ENCODE results near the gene DNMBP.
"Not testable (repeated sequence)": the region's sequence is repeated elsewhere in the genome, so short reads cannot be mapped to it uniquely, and the experiment has no call there.

DNMBP gene

DNA sequence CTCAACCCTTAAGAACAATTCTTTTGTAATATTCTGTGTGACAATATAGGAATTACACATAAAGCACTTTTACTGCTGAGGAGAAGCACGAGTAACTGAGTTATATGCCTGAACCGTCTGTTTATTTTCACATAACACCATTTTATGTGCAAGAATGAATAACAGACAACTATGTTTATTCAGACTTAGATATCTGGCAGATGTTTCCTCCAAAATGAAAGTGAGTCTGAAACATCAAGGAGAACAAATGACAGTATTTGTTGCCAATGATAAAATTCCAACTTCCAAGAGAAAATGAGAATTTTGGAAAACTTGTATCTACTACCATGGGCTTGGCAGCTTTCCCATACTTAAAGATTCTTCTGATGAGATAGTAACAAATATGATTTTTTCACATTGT, 51.4 kb downstream of the DNMBP start:
- DNase-seq (ENCODE audit: low read depth), result no peak

DNA sequence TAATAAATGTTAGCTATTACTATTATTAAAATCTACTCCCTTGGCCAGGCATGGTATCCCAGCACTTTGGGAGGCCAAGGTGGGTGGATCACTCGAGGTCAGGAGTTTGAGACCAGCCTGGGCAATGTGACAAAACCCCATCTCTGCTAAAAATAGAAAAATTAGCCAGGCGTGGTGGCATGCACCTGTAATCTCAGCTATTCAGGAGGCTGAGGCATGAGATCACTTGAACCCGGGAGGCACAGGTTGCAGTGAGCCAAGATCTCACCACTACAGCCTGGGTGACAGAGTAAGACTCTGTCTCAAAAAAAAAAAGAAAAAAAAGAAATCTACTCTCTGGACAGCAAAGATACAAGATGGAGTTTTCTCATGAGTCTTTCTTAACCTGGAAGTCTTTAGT, 56.2 kb downstream of the DNMBP start:
- DNase-seq (ENCODE audit: low read depth), result not testable (repeated sequence)

DNA sequence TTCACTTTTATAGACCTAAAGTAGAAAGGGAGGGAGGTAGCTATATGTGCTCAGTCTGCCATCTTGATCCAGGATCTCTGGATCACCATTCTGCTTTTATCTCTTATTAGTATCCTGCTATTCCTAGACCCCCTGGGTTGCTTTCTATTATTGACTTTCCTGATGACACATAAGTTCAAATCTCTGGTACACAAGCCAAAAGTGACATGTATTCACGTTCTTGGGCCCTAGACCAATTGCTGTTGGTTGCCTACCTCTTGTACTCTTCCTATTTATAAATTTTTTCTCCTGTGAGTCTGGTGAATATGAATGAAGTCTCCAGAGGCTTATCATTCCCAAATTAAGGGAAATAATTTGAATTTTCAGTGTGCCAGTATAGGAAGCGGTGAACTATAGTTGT, 56.9 kb downstream of the DNMBP start:
- DNase-seq (ENCODE audit: low read depth), result no peak

DNA sequence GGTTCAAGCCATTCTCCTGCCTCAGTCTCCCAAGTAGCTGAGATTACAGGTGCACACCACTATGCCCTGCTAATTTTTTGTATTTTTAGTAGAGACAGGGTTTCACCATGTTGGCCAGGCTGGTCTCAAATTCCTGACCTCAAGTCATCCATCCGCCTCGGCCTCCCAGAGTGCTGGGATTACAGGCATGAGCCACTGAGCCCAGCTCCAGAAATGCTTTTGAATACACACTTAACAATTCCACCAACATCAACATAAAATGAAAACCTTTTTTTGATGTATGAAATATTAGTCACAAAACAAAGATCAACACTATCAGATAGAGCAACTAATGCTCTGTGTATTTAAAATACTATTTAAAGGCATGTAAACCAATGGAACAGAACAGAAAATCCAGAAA, 63.7 kb downstream of the DNMBP start:
- DNase-seq (ENCODE audit: low read depth), result not testable (repeated sequence)

DNA sequence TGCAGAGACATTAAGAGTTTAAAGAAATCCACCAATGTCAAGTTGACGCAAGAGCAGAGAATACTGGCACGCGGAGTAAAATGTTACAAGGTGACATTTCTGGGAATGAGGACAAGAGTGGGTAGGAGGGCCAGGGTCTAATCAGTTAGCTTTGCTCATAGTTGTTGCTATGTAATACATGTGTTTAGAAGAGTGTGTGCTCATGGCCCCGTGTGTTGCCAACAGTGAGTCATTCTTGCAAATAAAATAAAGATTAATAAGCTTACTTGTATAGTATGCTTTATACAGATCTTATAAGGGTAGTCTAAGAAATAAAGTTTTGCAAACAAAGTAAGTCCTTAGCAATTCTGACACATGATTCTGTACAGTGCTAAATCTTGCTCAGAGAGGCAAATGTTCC, 64.5 kb downstream of the DNMBP start:
- DNase-seq (ENCODE audit: low read depth), result no peak

DNA sequence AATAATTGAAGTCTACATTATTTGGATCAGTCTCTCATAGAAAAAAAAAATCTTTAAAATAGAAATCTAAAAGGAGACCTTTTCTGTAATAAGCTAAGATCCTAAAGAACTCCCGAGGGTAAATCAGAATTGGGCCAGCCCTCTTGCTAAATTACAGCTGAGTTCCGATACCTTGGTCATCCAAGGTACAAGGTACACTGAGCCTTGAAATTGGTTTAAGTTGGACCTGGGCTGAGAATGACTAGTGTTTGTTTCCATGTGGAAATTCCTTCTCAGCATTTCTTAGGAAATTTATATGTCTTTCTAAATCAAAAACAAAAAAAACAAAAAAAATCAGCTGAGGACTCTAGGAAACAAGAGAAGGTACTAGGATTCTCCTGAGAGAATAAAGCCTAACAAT, 64.9 kb downstream of the DNMBP start:
- no peak for DNase-seq (ENCODE audit: low read depth)

DNA sequence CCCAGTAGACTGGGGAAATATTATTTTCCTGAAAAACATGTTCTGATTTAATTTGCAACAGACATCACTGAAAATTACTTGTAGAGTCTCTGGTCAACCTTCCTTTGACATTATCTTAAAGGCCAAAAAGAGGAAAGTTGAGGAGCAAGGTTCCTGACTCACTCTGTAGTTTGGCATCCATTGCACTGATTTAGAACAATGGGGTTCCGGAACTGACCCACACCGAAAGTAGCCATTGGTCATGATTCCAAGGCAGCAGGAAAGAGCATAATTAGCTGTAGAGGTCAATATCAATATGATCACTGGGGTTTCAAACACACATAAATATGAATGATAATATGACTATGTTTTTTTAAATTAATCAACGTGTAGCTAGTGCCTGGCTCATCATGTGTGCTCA, 65.8 kb downstream of the DNMBP start:
- no peak for DNase-seq (ENCODE audit: low read depth)

DNA sequence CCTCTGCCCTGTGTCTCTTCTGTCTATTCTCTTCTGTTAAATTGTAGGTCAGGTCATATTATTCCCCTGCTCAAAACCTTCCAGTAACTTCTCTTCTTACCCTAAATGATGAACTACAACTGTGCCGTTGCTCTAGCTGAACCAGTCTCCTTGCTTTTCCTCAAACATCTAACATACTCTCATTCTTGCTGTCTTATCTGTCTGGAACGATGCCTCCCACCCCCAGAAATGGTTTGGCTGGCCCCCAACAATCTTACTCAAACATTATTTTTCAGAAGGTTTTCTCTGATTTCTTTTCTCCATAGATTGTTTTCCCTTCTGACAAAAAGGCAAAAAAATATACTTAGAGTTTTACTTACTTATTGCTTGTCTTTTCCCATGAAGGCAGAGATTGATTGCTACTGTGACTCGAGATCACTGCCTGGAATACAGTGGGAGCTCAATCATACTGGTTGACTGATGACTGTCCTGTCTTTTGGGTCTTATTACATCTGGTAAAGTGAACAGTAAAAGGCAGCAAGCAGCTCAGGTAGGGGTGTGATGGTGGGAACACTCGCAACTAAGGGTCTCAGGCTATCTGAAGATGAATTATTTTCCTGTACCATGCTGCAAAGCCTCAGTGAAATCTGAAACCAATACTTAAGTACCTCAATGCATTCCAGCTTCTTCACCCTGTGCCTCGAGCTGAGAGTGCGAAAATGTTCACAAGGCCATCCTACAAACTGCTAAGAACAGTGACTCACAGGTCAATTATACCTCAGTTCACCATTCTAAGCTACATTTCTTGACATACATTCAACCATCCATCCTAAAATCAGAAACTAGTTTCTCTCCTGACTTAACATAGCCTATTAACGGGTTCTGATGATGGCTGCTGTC, 67.6 kb downstream of the DNMBP start:
- DNase-seq (ENCODE audit: low read depth), result no peak

DNA sequence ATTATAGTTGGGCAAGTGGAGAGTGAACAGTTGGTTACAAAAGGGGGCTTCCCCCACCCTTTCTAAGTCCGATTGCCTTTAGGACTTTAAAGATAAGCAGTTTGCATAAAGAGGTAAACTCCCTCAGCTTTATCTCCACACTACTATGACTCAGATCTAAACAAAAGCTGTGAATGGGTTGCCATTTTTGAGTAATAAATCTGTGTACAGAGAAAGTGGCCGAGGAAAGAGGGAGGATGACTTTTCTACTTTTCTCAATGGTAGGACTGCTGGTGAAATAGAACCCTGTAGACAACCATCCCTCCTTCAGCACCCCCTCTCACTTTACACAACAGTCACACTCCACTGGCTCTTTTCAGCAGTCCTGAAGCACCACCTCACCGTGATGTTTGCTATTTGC, 71.2 kb downstream of the DNMBP start:
- no peak for DNase-seq (ENCODE audit: low read depth)

DNA sequence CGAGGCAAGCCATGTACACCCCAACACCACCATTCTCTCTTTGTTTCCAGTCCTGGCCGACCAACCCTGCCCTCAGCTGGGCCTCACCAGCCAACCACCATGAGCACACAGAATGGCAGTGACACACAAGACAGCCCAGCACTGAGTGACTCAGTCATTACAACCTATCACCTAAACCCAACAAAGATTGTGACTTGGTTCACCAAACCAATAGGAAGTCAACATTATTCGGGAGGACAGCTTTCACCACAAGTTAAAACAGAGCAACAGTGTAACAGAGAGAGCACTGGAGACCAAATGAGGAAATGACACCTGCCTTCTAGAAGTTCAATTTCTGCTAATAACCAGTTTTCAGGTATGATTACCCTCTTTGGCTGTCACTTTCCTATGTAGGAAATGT, 72.1 kb downstream of the DNMBP start:
- no peak for DNase-seq (ENCODE audit: low read depth)

DNA sequence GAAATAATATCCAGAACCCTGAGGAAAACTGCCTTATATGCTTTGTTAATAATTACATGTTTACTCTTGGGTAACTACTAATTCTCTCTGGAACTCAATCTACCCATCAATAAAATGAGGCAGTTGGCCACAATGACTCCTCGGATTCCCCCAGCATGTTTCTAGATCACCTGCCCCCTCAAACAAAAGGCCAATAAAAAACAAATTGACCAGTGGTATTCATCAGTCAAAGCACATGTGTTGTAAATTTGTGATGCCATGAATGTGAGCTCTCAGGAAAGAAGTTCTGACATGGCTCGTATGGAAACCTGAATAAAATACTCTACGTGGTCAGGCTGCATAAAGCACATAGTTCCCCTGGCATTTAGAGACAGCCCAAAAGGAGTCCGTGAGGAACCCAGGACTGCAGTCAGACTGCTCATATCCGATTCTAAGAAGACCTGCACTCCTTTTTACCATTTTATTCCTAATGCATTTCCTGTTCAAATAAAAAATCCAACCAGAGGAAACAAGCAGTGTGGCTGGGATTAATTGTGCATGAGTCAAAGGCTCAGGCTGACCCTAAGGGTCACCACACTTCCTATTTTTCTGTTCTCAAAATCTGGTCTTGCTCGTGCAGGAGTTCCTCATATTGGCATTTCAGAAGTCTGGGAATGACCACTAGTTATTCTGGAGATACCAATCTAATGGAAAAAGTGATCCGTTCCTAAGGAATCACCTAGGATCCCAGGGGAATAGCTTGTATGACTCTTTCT, 77.4 kb downstream of the DNMBP start:
- not testable (repeated sequence) for DNase-seq (ENCODE audit: low read depth)

DNA sequence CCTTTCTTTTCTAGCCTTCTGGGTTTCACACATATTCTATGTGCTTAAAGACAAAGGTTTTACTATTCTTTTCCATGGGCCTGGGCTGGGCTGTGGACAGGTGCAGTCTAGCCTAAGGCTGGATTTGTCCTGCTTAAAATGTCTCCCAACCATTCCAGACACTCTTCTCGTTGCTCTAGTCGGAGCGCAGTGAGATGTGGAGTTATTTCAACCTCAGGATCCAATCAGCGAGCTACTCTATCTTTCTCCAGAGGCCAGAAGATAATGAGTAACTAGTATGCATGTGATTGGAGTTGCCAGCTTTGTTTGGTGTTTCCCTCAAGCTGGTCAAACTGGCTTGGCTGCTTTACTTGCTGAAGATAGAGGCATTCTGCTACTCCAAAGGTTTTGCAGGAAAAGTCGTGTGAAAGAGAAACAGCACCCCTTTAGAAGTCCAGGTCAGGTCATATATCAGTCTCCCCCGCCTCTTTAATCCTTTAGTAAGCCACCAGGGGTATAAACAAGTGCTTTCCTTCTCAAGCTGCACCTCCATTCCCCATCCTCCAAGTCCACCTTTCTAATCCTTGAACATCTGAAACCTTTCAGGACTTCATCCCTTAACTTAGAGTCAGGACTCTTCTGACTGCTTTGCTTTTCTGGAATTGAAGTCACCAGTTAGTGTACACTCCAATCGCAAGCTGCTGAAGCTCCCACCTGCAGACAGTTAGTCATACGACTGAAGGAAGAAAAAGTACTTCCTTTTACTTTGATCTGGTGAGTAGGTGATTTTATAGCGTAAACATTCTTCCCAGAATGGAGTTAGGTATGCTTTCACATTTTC, 78.8 kb downstream of the DNMBP start:
- no peak for DNase-seq (ENCODE audit: low read depth)

DNA sequence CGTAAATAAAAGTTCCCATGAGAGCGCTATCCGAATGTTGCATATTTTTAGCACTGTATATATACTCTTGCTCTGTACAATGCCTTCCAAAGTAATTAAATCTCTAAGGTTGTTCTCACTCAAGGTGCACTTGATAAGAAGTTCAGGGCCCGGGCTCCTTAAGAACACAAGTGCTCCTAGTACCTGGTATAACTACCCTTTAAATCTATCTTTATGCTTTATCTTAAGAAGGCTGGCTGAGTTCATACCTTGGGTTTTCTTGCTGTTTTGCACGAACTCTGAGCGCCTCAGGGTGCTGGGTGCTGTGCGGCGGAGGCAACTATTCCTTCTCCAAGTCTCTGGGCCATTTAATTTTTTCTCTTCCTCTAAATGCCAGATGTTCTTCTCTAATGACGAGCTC, 80.4 kb downstream of the DNMBP start:
- DNase-seq (ENCODE audit: low read depth), result no peak

DNA sequence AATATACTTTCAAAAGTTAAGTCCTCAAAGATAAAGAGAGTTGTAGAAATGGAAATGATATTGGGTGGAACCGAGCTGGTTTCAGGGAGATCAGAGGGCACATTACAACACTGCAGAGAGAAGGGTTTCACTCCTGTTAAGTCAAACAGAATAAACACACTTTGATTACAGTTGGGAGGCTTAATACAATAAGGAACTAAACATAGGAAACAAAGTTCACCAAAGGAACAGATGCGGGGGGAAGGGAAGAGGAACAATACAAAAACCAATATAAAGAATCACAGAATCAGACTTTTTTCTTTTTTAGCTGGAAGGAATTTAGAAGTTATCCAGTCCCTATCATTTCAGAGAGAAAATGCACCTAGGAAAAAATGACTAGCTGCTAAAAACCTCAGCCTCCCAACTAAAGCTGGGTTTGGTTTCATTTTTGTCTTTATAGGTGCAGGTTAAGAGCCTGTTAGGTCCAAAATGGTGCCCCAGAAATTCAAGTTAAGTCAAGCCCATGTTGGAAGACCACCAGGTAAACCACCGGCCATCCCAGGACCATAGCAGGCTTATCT, 81.9 kb downstream of the DNMBP start:
- no peak for DNase-seq (ENCODE audit: low read depth)

DNA sequence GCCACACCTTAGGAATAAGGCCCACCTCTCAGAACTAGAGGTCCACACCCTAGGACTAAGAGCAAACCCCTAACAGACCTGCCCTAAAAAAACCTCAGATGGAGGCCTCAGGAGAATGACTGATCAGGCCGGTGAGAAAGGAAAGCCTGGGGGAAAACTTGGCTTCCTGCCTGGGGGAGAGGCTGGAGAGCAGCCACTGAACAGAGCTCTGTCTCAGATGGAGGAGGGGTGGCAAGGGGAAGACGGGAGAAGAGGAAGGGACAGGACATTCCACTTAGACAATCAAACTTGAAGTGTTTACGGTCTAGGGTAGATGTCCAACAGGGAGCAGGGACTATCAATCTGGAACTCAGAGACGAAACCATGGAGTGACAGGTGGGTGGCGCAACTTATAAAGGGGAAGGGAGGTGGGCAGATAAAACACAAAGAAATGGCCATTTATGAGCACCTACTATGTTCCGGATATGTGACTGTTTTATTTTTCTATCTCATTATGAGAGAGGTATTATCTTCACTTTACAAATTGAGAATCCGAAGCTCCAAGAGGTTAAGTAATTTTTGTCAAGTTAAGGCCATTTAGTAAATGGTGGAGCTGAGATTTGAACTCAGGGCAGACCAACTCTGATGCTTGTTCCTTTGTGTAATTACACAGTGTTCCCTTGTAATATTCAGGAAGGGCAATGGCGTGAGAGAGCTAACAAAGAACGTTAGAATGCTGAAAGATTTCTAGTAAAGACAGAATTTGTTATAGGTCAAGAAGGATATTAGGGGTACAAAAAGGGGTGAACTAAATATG, 82.6 kb downstream of the DNMBP start:
- no peak for DNase-seq (ENCODE audit: low read depth)

DNA sequence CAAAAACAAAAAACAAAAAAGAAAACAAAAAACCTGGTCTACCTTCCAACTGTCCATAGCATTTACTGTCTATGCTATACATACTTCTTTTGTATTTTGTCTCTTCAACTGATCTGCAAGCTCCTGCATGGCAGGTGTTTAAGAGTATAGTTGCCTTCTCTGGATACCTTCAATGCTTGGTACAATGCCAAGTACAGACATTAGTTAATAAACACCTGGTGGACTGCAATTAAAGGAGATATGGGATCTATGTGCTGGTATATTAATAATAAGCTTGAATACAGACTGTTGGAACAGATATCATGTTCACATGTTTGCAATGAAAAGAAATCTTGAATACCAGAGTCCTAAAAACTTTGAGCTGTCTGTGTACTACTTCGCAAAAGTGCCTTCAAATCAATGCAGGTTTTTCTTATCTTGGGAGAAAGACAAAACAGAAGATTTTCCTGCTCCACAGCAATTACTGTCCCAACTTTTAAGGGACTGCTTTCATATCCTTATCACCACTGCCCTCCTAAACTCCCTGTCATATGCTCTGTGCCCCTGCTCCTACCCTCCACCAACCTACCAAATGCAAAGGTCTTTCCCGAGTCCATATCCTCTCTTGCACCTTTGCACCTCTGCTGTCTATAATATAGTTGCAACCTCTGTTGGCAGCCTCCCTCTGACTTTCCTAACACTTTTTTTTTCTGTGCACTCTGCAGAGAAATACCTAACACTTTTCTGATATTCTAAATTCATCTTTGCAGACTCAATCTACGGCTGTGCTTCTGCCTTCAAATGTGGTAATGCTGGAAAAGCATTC, 85.1 kb downstream of the DNMBP start:
- DNase-seq (ENCODE audit: low read depth), result no peak

DNA sequence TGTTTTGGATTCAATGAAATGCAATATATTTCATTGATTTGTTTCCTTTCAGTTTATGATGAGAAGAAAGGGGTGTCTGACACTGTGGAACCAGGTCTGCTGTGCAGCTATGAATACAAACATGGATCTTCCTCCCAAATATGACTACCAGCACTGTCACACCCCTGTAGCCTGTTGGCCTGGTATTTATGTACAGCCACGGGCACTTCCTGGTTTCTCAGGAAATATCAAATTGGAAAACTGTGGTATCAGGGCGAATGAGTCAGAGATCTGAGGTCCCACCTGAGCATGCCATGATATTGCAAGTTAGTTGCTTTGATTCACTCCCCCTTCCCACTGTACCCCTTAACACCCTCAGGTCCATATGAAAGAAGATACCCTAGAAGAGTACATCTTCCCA, 87.8 kb downstream of the DNMBP start:
- DNase-seq (ENCODE audit: low read depth), result no peak

DNA sequence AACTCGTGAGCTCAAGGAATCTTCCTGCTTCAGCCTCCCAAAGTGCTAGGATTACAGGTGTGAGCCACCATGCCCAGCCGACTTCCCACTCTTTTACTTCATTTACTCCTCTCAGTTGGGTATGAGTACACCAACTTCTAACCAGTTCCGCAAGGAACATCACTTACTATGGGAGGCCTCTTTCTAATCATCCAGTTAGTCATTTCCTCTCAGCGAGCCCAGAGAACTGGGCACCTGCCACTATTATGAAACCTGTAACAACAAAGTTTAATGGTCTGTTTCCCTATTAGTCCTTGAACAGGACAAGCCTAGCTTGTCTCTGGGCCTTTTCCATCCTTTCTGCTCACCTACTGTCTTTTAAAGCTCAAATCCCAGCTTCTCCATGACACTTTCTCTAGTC, 88.8 kb downstream of the DNMBP start:
- no peak for DNase-seq (ENCODE audit: low read depth)

DNA sequence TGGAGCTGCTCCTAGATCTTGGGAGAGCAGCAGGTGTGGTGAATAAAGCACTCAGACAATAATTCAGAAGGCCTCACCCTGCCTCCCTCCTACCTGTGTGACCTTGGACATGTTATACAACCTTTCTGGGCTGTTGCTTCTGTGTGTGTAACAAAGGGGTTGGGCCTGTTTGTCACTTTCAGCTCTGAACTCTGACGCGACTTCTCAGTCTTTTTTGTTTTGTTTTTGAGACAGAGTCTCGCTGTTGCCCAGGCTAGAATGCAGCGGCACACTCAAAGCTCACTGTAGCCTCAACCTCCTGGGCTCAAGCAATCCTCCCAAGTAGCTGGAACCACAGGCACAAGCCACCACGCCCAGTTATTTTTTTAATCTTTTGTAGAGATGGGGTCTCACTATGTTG, 89.3 kb downstream of the DNMBP start:
- DNase-seq (ENCODE audit: low read depth), result no peak

DNA sequence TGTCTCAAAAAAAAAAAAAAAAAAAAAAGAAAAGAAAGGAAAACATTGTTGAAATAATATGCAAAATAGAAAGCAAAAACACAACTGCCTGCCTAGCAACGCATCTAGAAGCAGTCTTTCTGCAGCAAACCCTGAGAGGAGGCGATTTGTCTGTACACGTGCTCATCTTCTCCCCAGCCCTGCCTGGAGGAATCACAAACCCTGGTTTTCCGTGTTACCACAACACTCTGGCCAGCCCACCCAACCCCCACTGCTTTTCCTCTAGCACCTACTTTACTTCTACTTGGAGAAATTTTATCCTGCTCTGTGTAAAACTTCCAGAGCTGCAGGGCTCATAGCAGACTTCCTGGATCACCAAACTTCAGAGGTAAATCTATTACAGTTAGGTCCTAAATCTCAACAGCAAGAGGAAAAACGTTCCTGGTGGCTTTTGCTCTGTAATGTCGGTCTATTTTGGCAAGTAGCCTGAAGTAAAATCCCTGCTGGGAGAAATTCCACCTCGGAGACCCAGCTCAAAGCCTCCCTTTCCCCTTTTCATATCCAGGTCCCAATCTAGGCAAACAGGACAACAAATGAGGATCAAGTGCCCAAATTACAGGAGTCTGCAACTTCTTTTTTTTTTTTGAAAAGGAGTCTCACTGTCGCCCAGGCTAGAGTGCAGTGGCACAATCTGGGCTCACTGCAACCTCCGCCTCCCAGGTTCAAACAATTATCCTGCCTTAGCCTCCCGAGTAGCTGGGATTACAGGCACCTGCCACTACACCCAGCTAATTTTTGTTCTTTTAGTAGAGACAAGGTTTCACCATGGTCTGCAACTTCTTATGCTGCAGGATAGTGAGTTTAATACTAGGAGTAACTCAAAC, 91.6 kb downstream of the DNMBP start:
- DNase-seq (ENCODE audit: low read depth), result no peak
